DMS153 treated with DMSO at 0.1 percent for 48 hours (cell line): ENCODE data around the gene CSDE1.

Experiments used
- DNase-seq: peaks from one replicate; lab custom pipeline; 2025; ENCODE audit not compliant: unreplicated experiment; lab: John Stamatoyannopoulos, UW

CSDE1 gene

DNA sequence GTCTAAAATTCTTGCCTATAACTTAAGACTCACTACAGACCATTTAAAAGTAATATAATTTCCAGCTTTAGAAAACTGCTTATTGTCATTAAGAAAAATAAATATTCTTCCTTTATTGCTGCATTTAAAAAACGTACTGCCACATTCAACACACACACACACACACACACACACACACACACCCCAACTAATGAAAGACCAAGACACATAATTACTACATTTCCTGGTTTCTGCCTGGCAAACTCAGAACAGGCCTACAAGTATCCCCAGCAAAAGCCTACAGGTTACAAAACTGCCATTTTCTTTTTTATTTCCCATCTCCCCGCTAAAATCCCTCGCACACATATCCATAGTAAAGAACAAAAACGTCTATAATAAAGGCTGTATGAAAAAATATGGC is 89.4 kb downstream of the CSDE1 start:
- no peak for DNase-seq

DNA sequence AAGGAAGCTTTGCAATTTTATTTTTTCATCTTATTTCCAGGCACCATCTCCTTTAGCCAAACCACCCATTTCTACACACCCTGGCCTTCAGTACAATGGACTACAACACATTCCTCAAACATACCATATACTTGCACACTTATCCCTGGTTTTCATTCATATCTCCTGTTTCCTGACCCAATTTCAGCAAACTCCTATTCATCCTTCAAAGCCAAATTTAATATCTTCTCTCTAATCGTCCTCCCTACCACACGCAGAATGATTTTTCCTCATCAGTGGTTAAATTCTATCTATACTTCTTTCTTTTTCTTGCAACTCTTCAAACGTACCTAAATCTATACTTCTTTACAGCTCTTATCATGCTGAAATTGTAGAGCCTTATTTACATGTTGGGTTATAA is 90.8 kb downstream of the CSDE1 start:
- no peak for DNase-seq
